K562 (cell line): Measurements from ENCODE around the gene SPRING1. TPM values are rescaled to one million over a fixed set of nuclear protein-coding genes. Genes with fewer than 3 reads are reported as not detected.

Source experiments
- ATAC-seq: fragments of 200-7000 bp; cut with Tn5 transposase; 3 replicates; pipeline ENCODE4 v1.9.1; 2020; ENCODE audit warnings: moderate library complexity
- BruUV-seq: library from RNA; stranded (reverse); fragments of 400-500 nt; replicated peaks from 2 replicates; lab custom pipeline; 2021; lab: Mats Ljungman, UMichigan
- CTCF ChIA-PET: fragments of 300-600 bp; formaldehyde crosslinking; extraction: SDS; loops from one replicate; lab custom pipeline; 2021; ENCODE audit warnings: low intra/inter-chr PET ratio; lab: Yijun Ruan, JAX
- POLR2A ChIA-PET: fragments of 300-600, 350-650 bp; sonication (Branson Sonifier 250); formaldehyde crosslinking; extraction: SDS; loops from one replicate; lab custom pipeline; 2021; ENCODE audit warnings: antibody characterized with exemption, inconsistent platforms; lab: Yijun Ruan, JAX
- DNase-seq, 4 experiments: peaks; one replicate each; pipeline versions ENCODE4 v3.0.0 to v3.0.0-alpha.2; 2011 to 2018; ENCODE audit warnings: low spot score in 3 of 4, mixed read lengths in 3 of 4; ENCODE audit errors: extremely low read depth in 1 of 4
- FAIRE-seq: peaks from 2 replicates; lab custom pipeline; 2011; peaks lifted over from hg19 to GRCh38; lab: Jason Lieb, UNC
- H2AFZ ChIP-seq: 2 replicates; pipeline ENCODE4 v1.6.0; 2011; ENCODE audit warnings: low read depth, low read length, control low read depth, inconsistent platforms
- H3K27ac ChIP-seq: fragments of 200-600 bp; 3 replicates; pipeline ENCODE4 v1.8.0; 2011; ENCODE audit warnings: low read depth, mild to moderate bottlenecking, control low read depth, inconsistent platforms, low read length, moderate library complexity, mixed read lengths; ENCODE audit errors: extremely low read depth
- H3K27me3 ChIP-seq, 2 experiments: fragments of 300-600 bp in 1 of 2; 2 replicates in 1 of 2; 3 replicates in 1 of 2; pipeline versions ENCODE4 v1.6.0 to v1.8.0; 2011; ENCODE audit warnings: inconsistent platforms in 2 of 2, low read length in 2 of 2, mild to moderate bottlenecking in 1 of 2, mixed read lengths in 1 of 2, moderate library complexity in 1 of 2; ENCODE audit not compliant: control insufficient read depth in 2 of 2, insufficient read depth in 2 of 2
- H3K36me3 ChIP-seq: fragments of 300-600 bp; 3 replicates; pipeline ENCODE4 v1.8.0; 2011; ENCODE audit warnings: mild to moderate bottlenecking, low read length, inconsistent platforms; ENCODE audit not compliant: control insufficient read depth, insufficient read depth
- H3K4me1 ChIP-seq, 2 experiments: fragments of 200-600 bp in 1 of 2; replicated peaks in 1 of 2; 2 replicates in 1 of 2; 3 replicates in 1 of 2; pipeline versions ENCODE4 v1.5.1 to v1.8.0; 2011; ENCODE audit warnings: inconsistent platforms in 2 of 2, low read length in 2 of 2, mild to moderate bottlenecking in 1 of 2, mixed read lengths in 1 of 2, moderate library complexity in 1 of 2; ENCODE audit not compliant: control insufficient read depth in 2 of 2, insufficient read depth in 2 of 2
- H3K4me2 ChIP-seq: 2 replicates; pipeline ENCODE4 v1.6.1; 2011; ENCODE audit warnings: low read length, control low read depth, inconsistent platforms, mixed read lengths; ENCODE audit not compliant: insufficient read depth
- H3K4me3 ChIP-seq: fragments of 200-600 bp; sonication (generic), shearing (Covaris generic); 2 replicates; pipeline ENCODE4 v1.5.1; 2016; ENCODE audit warnings: control low read depth, inconsistent platforms
- H3K79me2 ChIP-seq: fragments of 200-600 bp; 3 replicates; pipeline ENCODE4 v1.8.0; 2011; ENCODE audit warnings: low read length, inconsistent platforms; ENCODE audit not compliant: control insufficient read depth, insufficient read depth
- H3K9ac ChIP-seq, 2 experiments: 2 replicates each; pipeline versions ENCODE4 v1.6.0 to v1.6.1; 2011; ENCODE audit warnings: low read depth in 2 of 2, low read length in 2 of 2, control low read depth in 1 of 2, inconsistent platforms in 1 of 2, mild to moderate bottlenecking in 1 of 2, mixed read lengths in 1 of 2; ENCODE audit not compliant: insufficient read depth in 1 of 2
- H3K9me1 ChIP-seq: one replicate; pipeline ENCODE4 v1.6.0; 2011; ENCODE audit warnings: inconsistent platforms, mild to moderate bottlenecking, low read length, moderate library complexity; ENCODE audit not compliant: control insufficient read depth, insufficient read depth
- H3K9me3 ChIP-seq: replicated peaks from 2 replicates; pipeline ENCODE4 v1.5.1; 2011; ENCODE audit warnings: low read depth, low read length, inconsistent platforms; ENCODE audit not compliant: control insufficient read depth, insufficient read depth
- H4K20me1 ChIP-seq: replicated peaks from 2 replicates; pipeline ENCODE4 v1.6.1; 2011; ENCODE audit warnings: low read length, inconsistent platforms, mixed read lengths; ENCODE audit not compliant: control insufficient read depth, insufficient read depth
- C11orf30 ChIP-seq: fragments of 450-650 bp; IDR thresholded peaks from 2 replicates; pipeline ENCODE4 v1.6.1; 2016; ENCODE audit warnings: low read depth, mild to moderate bottlenecking
- CBX5 ChIP-seq: IDR thresholded peaks from 2 replicates; pipeline ENCODE4 v1.6.1; 2014; ENCODE audit warnings: low read depth, borderline replicate concordance
- CEBPG ChIP-seq, 3 experiments: fragments of 200-800 bp in 1 of 3; sonication (Bioruptor generic) in 1 of 3; sonication (generic) in 1 of 3; formaldehyde crosslinking in 1 of 3; IDR thresholded peaks in 2 of 3; conservative IDR thresholded peaks in 1 of 3; 2 replicates each; pipeline versions ENCODE4 v1.6.1 to v1.8.0; 2016 to 2022; ENCODE audit warnings: missing compliant biosample characterization in 2 of 3, missing genetic modification characterization in 2 of 3, mild to moderate bottlenecking in 1 of 3, missing genetic modification reagents in 1 of 3
- CTBP1 ChIP-seq: fragments of 450-650 bp; IDR thresholded peaks from 2 replicates; pipeline ENCODE4 v1.6.1; 2016; ENCODE audit warnings: borderline replicate concordance
- GABPB2 ChIP-seq: fragments of 250-450 bp; sonication (Bioruptor Pico); conservative IDR thresholded peaks from 2 replicates; pipeline ENCODE4 v1.5.1; 2021; ENCODE audit warnings: mild to moderate bottlenecking
- GTF2F1 ChIP-seq: IDR thresholded peaks from 2 replicates; pipeline ENCODE4 v1.6.1; 2011; ENCODE audit warnings: low read depth, low read length, improper control_type of control experiment
- KAT7 ChIP-seq: sonication (generic); formaldehyde crosslinking; IDR thresholded peaks from 2 replicates; pipeline ENCODE4 v1.8.0; 2022; ENCODE audit warnings: missing genetic modification reagents, mild to moderate bottlenecking, borderline replicate concordance
- KLF1 ChIP-seq: fragments of 450-650 bp; IDR thresholded peaks from 2 replicates; pipeline ENCODE4 v1.6.1; 2016; ENCODE audit warnings: missing genetic modification characterization, missing compliant biosample characterization
- MAZ ChIP-seq, 2 experiments: fragments of 450-650 bp in 1 of 2; sonication (generic) in 1 of 2; formaldehyde crosslinking; IDR thresholded peaks in 1 of 2; conservative IDR thresholded peaks in 1 of 2; 2 replicates each; pipeline versions ENCODE4 v1.4.0 to v1.5.0; 2020; ENCODE audit warnings: mild to moderate bottlenecking in 1 of 2, missing genetic modification reagents in 1 of 2
- MCM2 ChIP-seq: fragments of 450-650 bp; IDR thresholded peaks from 2 replicates; pipeline ENCODE4 v1.6.1; 2017; ENCODE audit warnings: low read depth, mild to moderate bottlenecking
- MTF1 ChIP-seq: fragments of 250-450 bp; sonication (Bioruptor Pico); IDR thresholded peaks from 2 replicates; pipeline ENCODE4 v1.9.0; 2021; ENCODE audit warnings: moderate library complexity, mild to moderate bottlenecking, inconsistent platforms, borderline replicate concordance
- SMARCA4 ChIP-seq: fragments of 450-650 bp; IDR thresholded peaks from 2 replicates; pipeline ENCODE4 v1.6.1; 2016
- SP2 ChIP-seq: IDR thresholded peaks from 2 replicates; pipeline ENCODE4 v1.6.1; 2011; ENCODE audit warnings: mild to moderate bottlenecking, low read depth, low read length, moderate library complexity; ENCODE audit not compliant: poor library complexity, severe bottlenecking; ENCODE audit errors: extremely low read depth
- TCF7 ChIP-seq: sonication (generic); IDR thresholded peaks from 2 replicates; pipeline ENCODE4 v1.6.1; 2016; ENCODE audit warnings: antibody characterized with exemption, borderline replicate concordance
- TFE3 ChIP-seq: fragments of 450-650 bp; formaldehyde crosslinking; IDR thresholded peaks from 2 replicates; pipeline ENCODE4 v1.4.0; 2020; ENCODE audit warnings: mild to moderate bottlenecking, mixed read lengths
- XRCC4 ChIP-seq: IDR thresholded peaks from one replicate; pipeline ENCODE4 v1.6.1; 2011; ENCODE audit not compliant: insufficient read depth, insufficient read length; ENCODE audit errors: extremely low read depth
- ZNF277 ChIP-seq: fragments of 250-450 bp; sonication (Bioruptor Pico); IDR thresholded peaks from 2 replicates; pipeline ENCODE4 v1.8.0; 2022; ENCODE audit warnings: inconsistent platforms, mild to moderate bottlenecking, moderate library complexity, borderline replicate concordance
- ZNF449 ChIP-seq: fragments of 250-450 bp; sonication (Bioruptor Pico); IDR thresholded peaks from 2 replicates; pipeline ENCODE4 v1.8.0; 2022; ENCODE audit warnings: moderate library complexity, mild to moderate bottlenecking, inconsistent platforms
- WGBS: fragments of 100-300 bp; shearing (Covaris generic); methylation state at CpG from one replicate; pipeline ENCODE4 v1.1.6; 2016; ENCODE audit warnings: low coverage, mixed read lengths; ENCODE audit not compliant: insufficient coverage; ENCODE audit errors: missing lambda C conversion rate; 5-methylcytosine and 5-hydroxymethylcytosine counted together
- in situ Hi-C: fragments of 300-500 bp; cut with MboI; formaldehyde crosslinking; loops from 4 replicates; pipeline ENCODE4 v1.15.0; 2018; ENCODE audit warnings: inconsistent platforms, mixed read lengths
- intact Hi-C: fragments of 100-400 bp; cut with micrococcal nuclease; formaldehyde crosslinking; loops from 2 replicates; pipeline ENCODE4 v1.14.2; 2022
- polyA plus RNA-seq, 8 experiments: library from polyadenylated mRNA; depleted of rRNA in 4 of 8; stranded (reverse) in 5 of 8; unstranded in 3 of 8; fragments of >200 nt; fragmentation: Nextera tagmentation in 2 of 8; fragmentation: Illumina TruSeq in 1 of 8; extraction: Ambion mirVana in 2 of 8; extraction: Trizol in 1 of 8; gene quantifications; 2 replicates each; pipeline versions ENCODE4 v1.2.1 to v1.2.3, GENCODE V29; 2011 to 2014; ENCODE audit warnings: inconsistent platforms in 1 of 8, missing spikeins in 1 of 8
- total RNA-seq, 7 experiments: library from RNA; depleted of rRNA in 6 of 7; stranded (reverse); fragments of >200 nt in 6 of 7; fragmentation: Illumina TruSeq in 2 of 7; extraction: Trizol in 2 of 7; gene quantifications; 2 replicates each; pipeline versions ENCODE4 v1.2.1 to v1.2.3, GENCODE V29; 2011 to 2021; ENCODE audit warnings: low replicate concordance in 1 of 7

Gene SPRING1
- total and polyA plus RNA-seq, 9 of the 15 experiments (the other 6 are each of a cell fraction or from before 2014, with no cell fraction given), result 1.1 to 20.0 (median 8.0) TPM

- peak in 1 of 4 experiments; percentile 16 for DNase-seq
- Histone ChIP-seq H3K9ac (no peak overlapping the region), H3K9me3 (no peaks in the 10 kb centered on the region), H3K4me3 (no peak overlapping the region), H2AFZ (no peak overlapping the region), H3K4me2 (peak overlapping the region; percentile 99), H3K79me2 (peaks cover 16% of the 10 kb centered on the region; the same call in 2 of the 3 replicates), H3K27me3 (peaks cover 15 to 20% of the 10 kb centered on the region in 2 experiments; a peak in 4 of 5 replicates), H3K36me3 (peaks cover 16% of the 10 kb centered on the region; the same call in 2 of the 3 replicates), H3K27ac (no peak overlapping the region), H3K4me1 (peaks cover 8 to 13% of the 10 kb centered on the region in 2 experiments; a peak in 4 of 5 replicates), H4K20me1 (no peaks in the 10 kb centered on the region; the same call in 1 of the 2 replicates), H3K9me1 (peaks cover 3% of the 10 kb centered on the region)
- ChIA-PET CTCF (interaction anchor here (0.5 kb wide), 1 partner anchor 411 kb away, joined by 4 read pairs; no protein-coding TSS in a partner anchor), POLR2A (interaction anchor here (0.6 to 1.0 kb wide), 5 partner anchors 12 to 458 kb away, joined by 3 to 4 read pairs (median 3); no protein-coding TSS in a partner anchor)
- no peak for FAIRE-seq
- 78% methylated on average over 8 of the region's 9 CpGs for WGBS
- in situ Hi-C loops (no loop called here), intact Hi-C loops (no loop called here)
- TSS peak; percentile 66 for BruUV-seq
- ATAC-seq, result no peak
- TF ChIP-seq GTF2F1 (no peak), TFE3 (peak; percentile 75), MAZ (CRISPR knock-in tag; conservative IDR thresholded peaks at IDR 0.05 in 1 of 2, IDR thresholded peaks at IDR 0.05 in 1 of 2) (no peak), ZNF449 (no peak), SMARCA4 (no peak), C11orf30 (no peak), CEBPG (CRISPR knock-in tag; IDR thresholded peaks at IDR 0.05) (no peak), CEBPG (tag; conservative IDR thresholded peaks at IDR 0.05 in 1 of 2, IDR thresholded peaks at IDR 0.05 in 1 of 2) (no peak), KAT7 (CRISPR knock-in tag) (no peak), MCM2 (no peak), SP2 (no peak), MTF1 (CRISPR knock-in tag) (no peak), ZNF277 (CRISPR knock-in tag) (no peak), GABPB2 (CRISPR knock-in tag) (no peak), CBX5 (no peak), KLF1 (tag) (no peak), TCF7 (no peak), XRCC4 (no peak), CTBP1 (no peak)
These were observed 1.8 kb downstream of the SPRING1 start for GRCh38 chr12:116735951-116736599.
